ENCODE results near the gene HERC2.

GRCh38 chr15:28080386-28080785 lies 241.6 kb downstream of the HERC2 start:
- no peak for TF ChIP-seq MAX (IDR thresholded peaks at IDR 0.05; ENCODE audit: low read depth, low read length)
- TF ChIP-seq CTCF (IDR thresholded peaks at IDR 0.05; ENCODE audit: low read depth, low read length) = no peak
- no peak for TF ChIP-seq POLR2A (IDR thresholded peaks at IDR 0.05; ENCODE audit: extremely low read depth, insufficient read length)
- no peak for TF ChIP-seq MYC (IDR thresholded peaks at IDR 0.05; ENCODE audit: low read depth, low read length)
